GM20431 (cell line): Measurements from ENCODE around the gene OTOG.

Source experiments
- in situ Hi-C: fragments of 300-500 bp; cut with MseI, MboI; formaldehyde crosslinking; loops from one replicate; pipeline ENCODE4 v1.15.0; 2020; ENCODE audit warnings: low sequenced_read_pairs; ENCODE audit not compliant: unreplicated experiment

OTOG gene

GRCh38 chr11:17547051-17547577 lies at the start of gene OTOG:
OTOG (plus strand) TSS chr11:17547259; CDS start chr11:17547373, 114 bp downstream.
- in situ Hi-C loops = no loop called here

GRCh38 chr11:17498058-17498457 lies 49.0 kb upstream of the OTOG start:
- in situ Hi-C loops = no loop called here

- in situ Hi-C loops = no loop called here
These were observed 48.6 kb upstream of the OTOG start for GRCh38 chr11:17498475-17498874.

GRCh38 chr11:17500673-17501072 lies 46.4 kb upstream of the OTOG start:
- in situ Hi-C loops = loop anchor here (10.0 to 25.0 kb wide), 3 partner anchors 106 to 713 kb away; no protein-coding TSS in a partner anchor

- in situ Hi-C loops = loop anchor here (10.0 to 25.0 kb wide), 3 partner anchors 108 to 715 kb away; no protein-coding TSS in a partner anchor
These were observed 44.4 kb upstream of the OTOG start for GRCh38 chr11:17502630-17503029.

GRCh38 chr11:17504330-17505107 lies 42.5 kb upstream of the OTOG start:
- in situ Hi-C loops = loop anchor here (10.0 to 25.0 kb wide), 3 partner anchors 110 to 717 kb away; no protein-coding TSS in a partner anchor

GRCh38 chr11:17505146-17505545 lies 41.9 kb upstream of the OTOG start:
- in situ Hi-C loops = loop anchor here (10.0 to 25.0 kb wide), 3 partner anchors 110 to 718 kb away; no protein-coding TSS in a partner anchor

GRCh38 chr11:17506314-17506713 lies 40.7 kb upstream of the OTOG start:
- in situ Hi-C loops = loop anchor here (10.0 to 25.0 kb wide), 3 partner anchors 112 to 719 kb away; no protein-coding TSS in a partner anchor

GRCh38 chr11:17506942-17507341 lies 40.1 kb upstream of the OTOG start:
- in situ Hi-C loops = loop anchor here (10.0 to 25.0 kb wide), 3 partner anchors 112 to 720 kb away; no protein-coding TSS in a partner anchor

GRCh38 chr11:17507773-17508172 lies 39.3 kb upstream of the OTOG start:
- in situ Hi-C loops = loop anchor here (10.0 to 25.0 kb wide), 3 partner anchors 113 to 720 kb away; no protein-coding TSS in a partner anchor

- in situ Hi-C loops = loop anchor here (10.0 to 25.0 kb wide), 3 partner anchors 114 to 721 kb away; no protein-coding TSS in a partner anchor
These were observed 38.8 kb upstream of the OTOG start for GRCh38 chr11:17508306-17508705.

- in situ Hi-C loops = loop anchor here (10.0 to 25.0 kb wide), 3 partner anchors 114 to 721 kb away; no protein-coding TSS in a partner anchor
These were observed 38.3 kb upstream of the OTOG start for GRCh38 chr11:17508791-17509190.

GRCh38 chr11:17510507-17511206 lies 36.4 kb upstream of the OTOG start:
- in situ Hi-C loops = loop anchor here (25.0 kb wide), 1 partner anchor 723 kb away; no protein-coding TSS in a partner anchor

GRCh38 chr11:17511571-17511970 lies 35.5 kb upstream of the OTOG start:
- in situ Hi-C loops = loop anchor here (25.0 kb wide), 1 partner anchor 724 kb away; no protein-coding TSS in a partner anchor

GRCh38 chr11:17512101-17512500 lies 35.0 kb upstream of the OTOG start:
- in situ Hi-C loops = loop anchor here (25.0 kb wide), 1 partner anchor 725 kb away; no protein-coding TSS in a partner anchor

- in situ Hi-C loops = loop anchor here (25.0 kb wide), 1 partner anchor 727 kb away; no protein-coding TSS in a partner anchor
These were observed 33.2 kb upstream of the OTOG start for GRCh38 chr11:17513853-17514252.

GRCh38 chr11:17514476-17514875 lies 32.6 kb upstream of the OTOG start:
- in situ Hi-C loops = loop anchor here (25.0 kb wide), 1 partner anchor 727 kb away; no protein-coding TSS in a partner anchor

- in situ Hi-C loops = loop anchor here (25.0 kb wide), 1 partner anchor 728 kb away; no protein-coding TSS in a partner anchor
These were observed 31.4 kb upstream of the OTOG start for GRCh38 chr11:17515443-17516176.

GRCh38 chr11:17516551-17517150 lies 30.4 kb upstream of the OTOG start:
- in situ Hi-C loops = loop anchor here (25.0 kb wide), 1 partner anchor 729 kb away; no protein-coding TSS in a partner anchor
